GM12874 (cell line): ENCODE measurements around the gene CLCF1.

Experiments
- CTCF ChIP-seq: IDR thresholded peaks from 2 replicates; pipeline ENCODE4 v1.5.1; 2011; ENCODE audit warnings: low read depth, mild to moderate bottlenecking, control low read depth, low read length, moderate library complexity; ENCODE audit not compliant: insufficient read depth

CLCF1 gene

GRCh38 chr11:67371911-67372320, 1.5 kb downstream of the CLCF1 start:
- no peak for TF ChIP-seq CTCF

DNA sequence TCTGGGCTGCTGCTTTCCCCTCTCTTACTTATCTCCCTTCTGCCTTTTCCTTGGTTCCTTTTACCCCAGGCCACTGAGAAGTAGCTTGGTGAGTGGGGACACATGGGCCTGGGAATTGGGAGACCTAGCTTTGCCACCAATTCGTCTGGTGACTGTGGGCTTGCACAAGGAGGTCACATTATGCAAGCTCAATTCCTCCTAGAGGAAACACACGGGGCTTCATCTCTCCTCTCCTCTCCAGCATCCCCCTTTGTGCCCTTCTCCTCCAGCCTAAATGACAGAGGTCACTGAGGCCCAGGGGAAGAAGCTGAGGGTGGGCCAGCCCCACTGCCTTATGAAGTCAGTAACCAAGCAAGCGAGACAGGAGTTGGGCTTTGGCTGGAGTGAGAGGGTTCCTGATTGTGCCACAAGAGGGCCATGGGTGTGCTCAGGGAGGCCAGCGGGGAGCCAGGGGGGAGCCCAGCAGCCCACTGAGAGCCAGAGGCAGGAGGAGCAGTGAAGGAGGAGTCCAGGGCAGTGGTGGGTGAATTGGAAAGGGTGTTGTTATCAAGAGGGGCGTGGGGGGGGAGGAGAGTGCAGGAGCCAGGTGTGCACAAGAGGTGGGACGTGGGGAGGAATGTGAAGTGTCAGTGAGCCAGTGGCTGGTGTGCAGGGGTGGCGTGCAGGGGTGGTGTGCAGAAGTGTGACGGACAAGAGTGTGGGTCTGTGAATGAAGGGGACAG, 2.0 kb downstream of the CLCF1 start:
- peak; percentile 64 for TF ChIP-seq CTCF

- no peak for TF ChIP-seq CTCF
Observed at GRCh38 chr11:67370351-67371076, 2.9 kb downstream of the CLCF1 start.

GRCh38 chr11:67369801-67370284, 3.6 kb downstream of the CLCF1 start:
- no peak for TF ChIP-seq CTCF

DNA sequence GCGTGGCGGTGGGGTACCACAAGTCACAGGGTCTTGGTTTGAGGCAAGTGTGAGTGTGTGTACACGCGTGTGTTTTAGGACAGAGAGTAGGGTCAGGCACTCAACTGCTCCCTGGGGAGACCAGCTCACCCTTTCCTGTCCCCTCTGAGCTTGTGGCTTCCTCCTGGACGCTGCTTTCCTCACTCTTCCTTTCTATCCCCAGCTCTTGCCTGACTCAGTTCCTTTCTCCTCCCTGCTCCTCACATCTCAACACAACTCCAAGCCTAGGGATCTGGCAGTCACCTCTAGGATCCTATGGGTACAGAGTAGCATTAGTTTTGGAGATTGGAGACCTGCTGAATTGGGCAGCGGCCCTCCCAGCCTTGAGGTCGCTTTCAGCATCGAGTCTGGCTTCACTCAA, 4.1 kb downstream of the CLCF1 start:
- no peak for TF ChIP-seq CTCF

GRCh38 chr11:67368621-67369020, 4.8 kb downstream of the CLCF1 start:
- no peak for TF ChIP-seq CTCF

DNA sequence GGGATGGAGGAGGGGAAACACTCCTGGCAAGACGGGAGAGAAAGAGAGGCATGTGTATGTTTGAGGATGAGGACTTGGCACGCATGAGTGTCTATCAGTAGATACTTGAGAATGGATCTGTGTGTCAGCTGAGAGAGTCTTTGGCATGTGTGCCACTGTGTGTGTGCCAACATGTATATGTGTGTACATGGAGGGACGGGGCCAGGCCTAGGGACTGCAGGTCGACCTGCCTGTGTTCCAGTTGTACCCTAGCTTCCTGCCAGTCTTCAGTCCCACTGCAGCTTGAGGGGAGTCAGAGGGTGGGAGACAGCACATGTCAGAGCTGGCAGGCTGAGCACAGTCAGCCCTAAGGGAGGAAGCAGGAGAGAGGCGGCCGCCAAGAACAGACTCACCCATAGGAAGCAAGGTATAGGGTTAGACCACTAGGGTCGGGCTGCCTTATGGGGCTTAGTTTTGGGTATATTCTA, 5.6 kb downstream of the CLCF1 start:
- TF ChIP-seq CTCF, result no peak
